HG02759 (cell line): ENCODE measurements around the gene DCHS1.

Source experiments
- ATAC-seq: cut with Tn5 transposase; IDR thresholded peaks from one replicate; pipeline ENCODE4 v1.9.1; 2021; ENCODE audit warnings: mild to moderate bottlenecking, moderate library complexity; ENCODE audit not compliant: unreplicated experiment

Gene DCHS1

GRCh38 chr11:6628526-6628925 is 27.1 kb downstream of the DCHS1 start:
- no peak for ATAC-seq

GRCh38 chr11:6627762-6628241 is 27.8 kb downstream of the DCHS1 start:
- ATAC-seq, result peak; percentile 78

- no peak for ATAC-seq
These were observed 28.4 kb downstream of the DCHS1 start for GRCh38 chr11:6626971-6627761.

- ATAC-seq, result no peak
These were observed 29.7 kb downstream of the DCHS1 start for GRCh38 chr11:6625832-6626420.

GRCh38 chr11:6625156-6625831 is 30.3 kb downstream of the DCHS1 start:
- ATAC-seq, result no peak

GRCh38 chr11:6623391-6624363 is 31.9 kb downstream of the DCHS1 start:
- ATAC-seq, result no peak

GRCh38 chr11:6622261-6623171 is 33.1 kb downstream of the DCHS1 start:
- no peak for ATAC-seq

GRCh38 chr11:6621711-6622211 is 33.8 kb downstream of the DCHS1 start:
- no peak for ATAC-seq

- ATAC-seq, result no peak
These were observed 35.0 kb downstream of the DCHS1 start for GRCh38 chr11:6620636-6621035.

- peak; percentile 98 for ATAC-seq
These were observed 36.4 kb downstream of the DCHS1 start, which contains the start of gene TPP1 for GRCh38 chr11:6619004-6619745. Gene TPP1 (minus strand): TSS chr11:6619422. CDS start chr11:6619400, 22 bp downstream.

GRCh38 chr11:6618117-6619003 is 37.2 kb downstream of the DCHS1 start:
- peak; percentile 2 for ATAC-seq

GRCh38 chr11:6617315-6617781 is 38.3 kb downstream of the DCHS1 start:
- no peak for ATAC-seq

GRCh38 chr11:6616596-6617250 is 38.9 kb downstream of the DCHS1 start:
- no peak for ATAC-seq

- no peak for ATAC-seq
These were observed 39.6 kb downstream of the DCHS1 start for GRCh38 chr11:6615882-6616585.

GRCh38 chr11:6615046-6615445 is 40.6 kb downstream of the DCHS1 start:
- no peak for ATAC-seq

- ATAC-seq, result no peak
These were observed 41.2 kb downstream of the DCHS1 start for GRCh38 chr11:6614446-6614845.
